Stimulated activated CD4-positive, alpha-beta T cell treated with anti-CD3 and anti-CD28 coated beads, Interleukin-1b, Interleukin-23, amount 100 ng/mL, for 4 hours (primary cell): ENCODE results near the gene NRROS.

Source experiments
- DNase-seq, 2 donors: peaks; one replicate each; pipeline ENCODE4 v3.0.0-alpha.2; 2020; ENCODE audit warnings: low read depth in 2 of 2

The NRROS gene

GRCh38 chr3:196684548-196685407 is 45.3 kb downstream of the NRROS start:
- peak; percentile 50 to 58 for DNase-seq

DNA sequence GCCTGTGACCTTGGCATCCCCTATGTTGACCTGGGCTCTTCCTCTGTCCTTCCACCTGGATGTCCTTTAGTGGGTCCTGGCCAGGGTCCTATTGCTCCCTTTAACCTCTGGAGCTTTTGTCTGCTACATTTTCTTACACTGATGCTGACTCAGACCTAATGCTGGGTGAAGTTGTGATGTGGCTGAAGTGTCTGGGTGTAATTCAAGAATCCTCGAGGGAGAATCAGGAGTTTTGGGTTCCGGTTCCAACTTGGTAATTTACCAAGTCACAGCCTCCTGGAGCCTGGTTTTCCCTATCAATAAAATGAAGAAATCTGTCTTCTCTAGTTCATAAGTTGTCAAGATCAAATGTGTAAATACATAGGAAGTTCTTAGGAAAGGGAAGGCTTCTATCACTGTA is 46.9 kb downstream of the NRROS start:
- no peak for DNase-seq

- DNase-seq, result no peak
Observed at GRCh38 chr3:196688349-196688748, 48.9 kb downstream of the NRROS start.

DNA sequence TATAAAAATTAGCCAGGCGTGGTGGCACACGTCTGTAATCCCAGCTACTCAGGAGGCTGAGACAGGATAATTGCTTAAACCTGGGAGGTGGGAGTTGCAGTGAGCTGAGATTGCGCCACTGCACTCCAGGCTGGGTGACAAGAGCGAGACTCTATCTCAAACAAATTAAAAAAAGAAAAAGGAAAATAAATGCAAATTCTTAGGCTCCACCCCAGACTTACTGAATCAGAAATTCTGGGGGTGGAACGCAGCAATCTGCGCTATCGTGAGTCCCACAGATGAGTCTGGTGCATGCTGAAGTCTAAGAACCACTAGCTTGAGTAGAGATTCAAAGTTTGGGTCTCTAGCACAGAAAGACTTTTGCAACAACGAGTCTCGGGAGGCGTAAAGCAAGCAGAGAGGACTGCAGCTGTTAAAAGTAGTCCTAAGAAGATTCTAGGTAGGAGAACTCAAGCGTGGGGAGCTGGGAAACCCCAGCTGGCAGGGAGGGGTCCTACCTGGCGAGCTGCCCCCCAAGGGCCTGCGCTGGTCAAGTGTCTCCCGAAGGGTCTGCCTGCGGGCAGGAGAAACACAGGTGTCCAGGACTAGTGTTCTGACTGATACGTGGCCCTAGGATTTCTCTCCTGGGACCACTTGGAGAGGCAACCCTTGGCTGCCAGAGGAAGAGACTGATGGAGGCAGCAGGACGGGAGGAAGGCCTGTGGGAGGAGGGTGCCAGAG is 50.6 kb downstream of the NRROS start:
- no peak for DNase-seq

DNA sequence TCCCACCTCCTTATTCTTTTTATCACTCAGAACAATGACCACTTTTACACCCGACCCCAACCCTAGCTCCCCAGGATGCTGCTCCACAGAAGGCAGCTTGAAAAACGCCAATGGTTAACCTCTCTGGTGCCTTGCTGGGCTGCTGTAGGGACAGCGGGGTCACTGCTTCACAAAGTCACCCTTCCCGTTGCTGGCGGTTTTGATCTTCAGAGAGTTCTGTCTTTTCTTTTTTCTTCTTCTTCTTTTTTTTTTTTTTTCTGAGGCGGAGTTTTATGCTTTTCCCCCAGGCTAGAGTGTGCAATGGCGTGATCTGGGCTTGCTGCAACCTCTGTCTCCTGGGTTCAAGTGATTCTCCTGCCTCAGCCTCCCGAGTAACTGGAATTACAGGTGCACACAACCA is 51.9 kb downstream of the NRROS start:
- no peak for DNase-seq

DNA sequence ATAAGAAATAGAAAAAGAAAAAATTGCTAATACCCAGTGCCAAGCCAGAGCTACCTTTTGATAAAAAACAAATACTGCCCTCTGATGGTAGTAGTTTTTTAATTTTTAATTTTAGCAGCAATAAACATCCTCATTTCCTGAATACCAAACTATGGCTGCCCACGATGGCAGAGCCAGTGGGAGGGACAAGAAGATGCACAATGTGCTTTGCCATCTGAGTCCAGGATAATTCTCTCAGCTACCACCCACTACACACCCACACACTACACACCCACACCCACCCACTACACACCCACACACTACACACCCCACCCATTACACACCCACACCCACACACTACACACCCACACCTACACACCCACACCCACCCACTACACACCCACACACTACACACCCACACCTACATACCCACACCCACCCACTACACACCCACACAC is 54.7 kb downstream of the NRROS start:
- no peak for DNase-seq

- peak in 1 of 2 donors; percentile 12 for DNase-seq
Observed at GRCh38 chr3:196694941-196695848, 55.7 kb downstream of the NRROS start.

DNA sequence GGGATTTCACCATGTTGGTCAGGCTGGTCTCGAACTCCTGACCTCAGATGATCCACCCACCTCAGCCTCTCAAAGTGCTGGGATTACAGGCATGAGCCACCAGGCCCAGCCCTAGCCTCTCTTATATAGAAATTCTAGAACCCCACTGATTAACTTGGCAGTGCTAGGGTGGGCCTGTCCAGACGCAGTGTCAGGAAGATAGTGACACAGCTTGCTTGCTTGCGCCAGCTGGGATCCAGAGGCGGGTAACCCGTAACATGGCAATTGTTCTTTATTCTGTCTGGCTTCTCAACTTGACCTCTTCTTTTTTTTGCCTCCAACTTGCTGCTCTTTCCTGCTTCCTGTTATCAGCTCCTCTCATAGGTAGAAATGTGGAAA is 56.3 kb downstream of the NRROS start:
- DNase-seq, result no peak

DNA sequence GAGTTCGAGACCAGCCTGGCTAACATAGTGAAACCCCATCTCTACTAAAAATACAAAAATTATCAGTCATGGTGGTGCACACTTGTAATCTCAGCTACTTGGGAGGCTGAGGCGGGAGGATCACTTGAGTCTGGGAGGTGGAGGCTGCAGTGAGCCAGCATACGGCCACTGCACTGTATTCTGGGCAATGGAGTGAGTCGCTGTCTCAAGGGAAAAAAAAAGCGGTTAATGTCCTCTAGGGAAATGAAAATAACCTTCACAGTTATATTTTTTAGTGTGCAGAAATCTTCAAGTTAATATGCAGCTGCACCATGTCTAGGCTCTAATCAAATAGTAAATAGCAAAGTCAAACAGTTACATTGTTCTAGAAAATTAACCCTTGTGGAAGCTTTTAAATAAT is 57.8 kb downstream of the NRROS start:
- DNase-seq, result no peak

DNA sequence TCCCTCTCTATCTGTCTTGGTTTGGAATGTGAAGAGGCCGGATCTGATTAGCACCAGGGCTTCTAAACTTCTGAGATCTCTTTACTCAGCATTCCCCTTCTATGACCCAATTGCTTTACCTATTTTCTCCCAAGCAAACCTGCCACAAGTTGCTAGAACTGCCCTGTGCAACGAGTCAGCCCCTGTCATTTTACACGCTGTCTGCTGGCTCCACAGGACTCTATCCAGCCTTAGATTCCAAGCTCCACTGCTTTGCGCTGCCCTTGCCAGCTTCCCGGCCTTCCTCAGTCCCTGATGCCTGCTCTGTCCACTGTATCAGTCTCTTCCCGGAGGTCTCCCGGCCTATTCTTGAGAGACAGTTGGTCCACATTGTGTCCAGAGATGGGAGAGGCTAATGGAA is 60.3 kb downstream of the NRROS start:
- no peak for DNase-seq

GRCh38 chr3:196700801-196701200 is 61.3 kb downstream of the NRROS start:
- DNase-seq, result no peak

- no peak for DNase-seq
Observed at GRCh38 chr3:196706327-196706726, 66.8 kb downstream of the NRROS start.

DNA sequence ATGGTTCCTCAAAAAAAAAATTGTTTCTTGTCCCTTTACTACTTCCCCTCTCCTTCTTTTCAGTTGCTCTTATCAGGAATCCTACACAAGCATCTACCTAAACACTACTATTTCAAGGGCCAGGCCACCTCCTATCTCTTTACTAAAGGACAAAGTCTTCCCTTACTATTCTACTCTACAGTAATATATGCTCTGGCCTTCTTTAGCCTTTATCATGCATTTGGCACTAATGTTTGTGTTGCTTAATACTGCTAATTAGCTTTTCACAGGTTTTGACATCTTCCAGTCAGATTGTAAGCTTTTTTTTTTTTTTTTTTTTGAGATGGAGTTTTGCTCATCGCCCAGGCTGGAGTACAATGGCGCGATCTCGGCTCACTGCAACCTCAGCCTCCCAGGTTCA is 67.2 kb downstream of the NRROS start:
- no peak for DNase-seq

- no peak for DNase-seq
Observed at GRCh38 chr3:196707566-196707965, 68.1 kb downstream of the NRROS start.

GRCh38 chr3:196708467-196708866 is 69.0 kb downstream of the NRROS start:
- no peak for DNase-seq
